Aorta (tissue), 5 donors: ENCODE measurements around the gene PDIA5. TPM values are rescaled to one million over a fixed set of nuclear protein-coding genes. Genes with fewer than 3 reads are reported as not detected.

Experiments used
- ATAC-seq: fragments of 200-7000 bp; cut with Tn5 transposase; one replicate; pipeline ENCODE4 v1.9.1; 2022; ENCODE audit warnings: moderate library complexity; ENCODE audit not compliant: low FRiP score
- DNase-seq, 2 donors: peaks; one replicate each; pipeline ENCODE4 v3.0.0-alpha.2; 2020
- H3K27ac ChIP-seq, 2 donors: one replicate each; pipeline ENCODE4 v1.5.1; 2013; ENCODE audit warnings: low read length in 2 of 2, mild to moderate bottlenecking in 2 of 2, moderate library complexity in 2 of 2, control low read depth in 1 of 2, inconsistent platforms in 1 of 2, low read depth in 1 of 2
- H3K27me3 ChIP-seq, 2 donors: one replicate each; pipeline ENCODE4 v1.6.1; 2013; ENCODE audit warnings: control low read depth in 1 of 2, low read length in 1 of 2, mild to moderate bottlenecking in 1 of 2, moderate library complexity in 1 of 2; ENCODE audit not compliant: insufficient read depth in 2 of 2, control insufficient read depth in 1 of 2
- H3K36me3 ChIP-seq, 2 donors: one replicate each; pipeline ENCODE4 v1.6.1; 2013; ENCODE audit warnings: control low read depth in 1 of 2, low read length in 1 of 2, mild to moderate bottlenecking in 1 of 2; ENCODE audit not compliant: insufficient read depth in 2 of 2, control insufficient read depth in 1 of 2
- H3K4me1 ChIP-seq, 2 donors: one replicate each; pipeline ENCODE4 v1.6.1; 2013; ENCODE audit warnings: low read length in 2 of 2, control low read depth in 1 of 2, mild to moderate bottlenecking in 1 of 2, moderate library complexity in 1 of 2; ENCODE audit not compliant: insufficient read depth in 2 of 2, control insufficient read depth in 1 of 2
- H3K4me3 ChIP-seq, 2 donors: one replicate each; pipeline ENCODE4 v1.5.1; 2013; ENCODE audit warnings: low read length in 2 of 2, control low read depth in 1 of 2, mild to moderate bottlenecking in 1 of 2
- H3K9me3 ChIP-seq: one replicate; pipeline ENCODE4 v1.6.1; 2013; ENCODE audit warnings: mild to moderate bottlenecking, low read length; ENCODE audit not compliant: control insufficient read depth
- WGBS, 2 donors: extraction: QIAGEN DNeasy Blood & Tissue Kit; methylation state at CpG; one replicate each; pipeline ENCODE4 v1.1.7; 2013; 5-methylcytosine and 5-hydroxymethylcytosine counted together
- intact Hi-C, 2 donors: fragments of 100-400 bp; cut with DNase I; formaldehyde crosslinking; loops; one replicate each; pipeline versions ENCODE4 v1.14.2 to v1.15.0; 2022
- long read RNA-seq, 2 donors: library from polyadenylated mRNA; unstranded; transcript quantifications; one replicate each; pipeline ENCODE4 v2.0.0, GENCODE V29; 2020 to 2021
- polyA plus RNA-seq, 2 donors: library from polyadenylated mRNA; stranded (reverse); fragments of 200-250 nt; gene quantifications; one replicate each; pipeline ENCODE4 v1.2.3, GENCODE V29; 2013
- total RNA-seq, 2 donors: library from RNA; stranded (reverse); fragmentation: NEBNext Ultra II Directional; extraction: Animal tissue kit (Norgen Biotek cat#: 25700); gene quantifications; one replicate each; pipeline ENCODE4 v1.2.1, GENCODE V29; 2021
- donor health status: healthy with polysubstance abuse.
- donor health status: Bipolar disorder and iron deficiency.
- donor health status: DM: no; HTN: no; CAD: no.
- donor health status: DM: no; HTN: no; CAD: no.
- donor health status: DM: yes; HTN: yes; CAD: no.

Gene PDIA5
- total RNA-seq = 10 to 100 TPM; 38.4 to 50.4 TPM
- 10 to 100 TPM in 1 of 2 donors, 1 to 10 TPM in 1; 8.6 to 22.3 TPM for polyA plus RNA-seq
- long read RNA-seq, donor 1, transcript PDIA5-201 (17 exons, 1,799 nt) = major isoform, 113 of 140 reads
- long read RNA-seq, donor 1, partial matches to known transcripts = 9 of 140 reads
- long read RNA-seq, donor 1, other reads (novel, unspliced or antisense) = 18 of 140 reads
- long read RNA-seq, donor 2, transcript PDIA5-201 (17 exons, 1,799 nt) = major isoform, 36 of 57 reads
- long read RNA-seq, donor 2, partial matches to known transcripts = 8 of 57 reads
- long read RNA-seq, donor 2, other reads (novel, unspliced or antisense) = 13 of 57 reads

DNA sequence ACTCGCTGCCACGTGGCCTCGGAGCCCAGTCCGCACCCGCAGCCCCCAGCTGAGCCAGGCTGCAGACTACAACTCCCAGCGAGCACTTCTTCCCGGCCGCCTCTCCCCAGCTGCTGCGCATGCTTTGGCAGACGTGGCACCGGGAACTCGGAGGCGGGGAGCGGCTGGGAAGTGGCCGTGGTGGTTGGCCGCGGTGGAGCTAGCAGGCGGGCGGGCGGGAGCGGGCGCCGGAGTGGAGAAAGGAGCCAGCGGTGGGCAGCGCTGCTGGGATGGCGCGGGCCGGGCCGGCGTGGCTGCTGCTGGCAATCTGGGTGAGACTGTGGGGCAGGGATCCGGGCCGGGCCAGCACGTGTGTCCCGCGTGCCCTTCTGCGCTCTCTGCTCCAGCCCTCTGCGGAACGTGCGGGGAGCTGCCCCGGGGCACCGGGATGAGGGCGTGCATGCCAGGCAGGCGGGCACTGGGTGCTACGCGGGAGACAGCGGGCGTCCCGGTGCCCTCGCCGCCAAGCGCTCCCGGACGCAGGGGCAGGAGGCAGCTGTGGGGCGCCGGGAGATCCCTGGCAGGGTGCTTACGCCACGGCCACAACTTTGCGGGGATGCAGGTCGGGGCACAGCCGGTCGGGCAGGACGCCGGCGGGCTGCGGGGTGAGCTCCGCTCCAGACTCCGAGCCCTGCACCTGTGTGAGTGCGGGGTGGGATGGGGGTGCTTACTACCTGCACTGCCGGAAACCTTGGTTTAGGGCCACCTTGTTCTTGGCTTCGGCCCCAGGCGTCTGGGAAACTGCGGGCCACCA, at the start of gene PDIA5:
TSS of gene PDIA5 (plus strand) at position 130 of the 793 bp plus-strand sequence. CDS start at position 270, 140 bp downstream.
- Histone ChIP-seq H3K4me3 (peak within 1 kb of the TSS; percentile 29 to 64), H3K4me1 (no peaks in the 10 kb centered on the region), H3K27ac (peak within 1 kb of the TSS in 1 of 2 donors; percentile 6), H3K36me3 (no peaks in the 10 kb centered on the region), H3K27me3 (no peaks in the 10 kb centered on the region), H3K9me3 (no peaks in the 10 kb centered on the region)
- WGBS, 2 donors = 0% methylated on average over 56 to 72 of the region's 72 CpGs
- DNase-seq (peak; percentile 95 to 97), ATAC-seq (peak; percentile 96)
- intact Hi-C loops = no loop called here

DNA sequence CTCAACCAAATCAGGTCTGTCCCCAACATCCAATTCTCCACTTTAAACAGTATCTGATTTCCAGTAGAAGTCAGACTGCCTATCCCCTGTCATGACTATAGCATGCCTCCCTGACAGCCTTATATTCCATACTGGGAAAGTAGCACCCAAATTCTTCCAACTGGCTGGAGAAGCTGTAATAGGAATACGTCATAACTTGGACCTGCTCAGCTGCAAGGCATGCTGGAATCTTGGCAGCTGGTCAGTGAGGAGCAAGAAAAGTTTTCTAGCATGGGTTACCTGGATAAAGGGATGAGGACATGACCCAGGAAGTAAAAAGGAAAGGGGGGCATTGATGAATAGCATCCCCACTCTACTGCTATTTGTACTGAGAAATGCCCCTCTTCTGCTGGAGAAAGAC, 48.1 kb upstream of the PDIA5 start:
- no peaks in the 10 kb centered on the region for H3K9me3 ChIP-seq
- WGBS, 2 donors = 9 to 12% methylated on average over 1 of the region's 1 CpG

DNA sequence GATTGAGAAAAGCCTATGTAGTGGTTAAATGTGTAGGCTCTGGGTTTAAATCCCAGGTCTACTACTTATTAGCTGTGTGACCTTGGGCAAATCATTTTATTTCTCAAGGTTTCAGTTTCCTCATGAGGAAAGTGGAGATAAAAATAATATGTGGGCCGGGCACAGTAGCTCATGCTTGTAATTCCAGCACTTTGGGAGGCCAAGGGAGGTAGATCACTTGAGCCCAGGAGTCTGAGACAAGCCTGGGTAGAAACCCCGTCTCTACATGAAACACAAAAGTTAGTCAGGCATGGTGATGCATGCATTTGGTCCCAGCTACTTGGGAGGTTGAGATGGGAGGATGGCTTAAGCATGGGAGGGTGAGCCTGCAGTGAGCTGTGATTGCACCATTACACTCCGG, 47.7 kb upstream of the PDIA5 start:
- intact Hi-C loops = no loop called here
- Histone ChIP-seq H3K9me3 (no peaks in the 10 kb centered on the region), H3K27ac (no peak overlapping the region), H3K27me3 (peaks cover 0 to 2% of the 10 kb centered on the region in 2 donors), H3K36me3 (no peaks in the 10 kb centered on the region), H3K4me3 (no peak overlapping the region), H3K4me1 (no peaks in the 10 kb centered on the region)
- no peak for DNase-seq
- ATAC-seq = no peak
- WGBS, 2 donors = 73 to 75% methylated on average over 3 of the region's 3 CpGs

More for the DNA sequence above, 48.1 kb upstream of the PDIA5 start:
- DNase-seq = no peak
- no peak for ATAC-seq
- Histone ChIP-seq H3K4me1 (no peaks in the 10 kb centered on the region), H3K27me3 (peaks cover 0 to 2% of the 10 kb centered on the region in 2 donors), H3K4me3 (no peak overlapping the region), H3K36me3 (no peaks in the 10 kb centered on the region), H3K27ac (no peak overlapping the region)
- intact Hi-C loops = no loop called here

DNA sequence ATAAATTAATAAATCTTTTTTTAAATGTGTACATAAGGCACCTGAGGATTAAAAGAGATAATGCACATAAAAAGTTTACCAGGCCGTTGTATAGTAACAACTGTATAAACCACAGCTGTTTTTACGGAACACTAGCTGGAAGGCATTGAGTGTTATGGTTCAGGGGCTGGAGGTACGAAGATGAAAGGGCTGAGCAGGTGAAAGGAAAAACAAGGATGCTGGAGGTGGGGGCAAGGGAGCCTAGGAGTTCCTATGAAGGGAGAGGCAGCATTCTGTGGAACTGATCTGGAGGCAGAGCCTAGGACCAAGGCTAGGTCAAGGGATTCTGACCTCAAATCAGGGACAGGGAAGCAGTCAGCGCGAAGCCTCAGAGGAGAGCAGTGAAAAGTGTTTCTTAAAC, 47.2 kb upstream of the PDIA5 start:
- WGBS, 2 donors = 96% methylated on average over 5 of the region's 5 CpGs
- intact Hi-C loops = no loop called here
- H3K27ac ChIP-seq = no peak overlapping the region

DNA sequence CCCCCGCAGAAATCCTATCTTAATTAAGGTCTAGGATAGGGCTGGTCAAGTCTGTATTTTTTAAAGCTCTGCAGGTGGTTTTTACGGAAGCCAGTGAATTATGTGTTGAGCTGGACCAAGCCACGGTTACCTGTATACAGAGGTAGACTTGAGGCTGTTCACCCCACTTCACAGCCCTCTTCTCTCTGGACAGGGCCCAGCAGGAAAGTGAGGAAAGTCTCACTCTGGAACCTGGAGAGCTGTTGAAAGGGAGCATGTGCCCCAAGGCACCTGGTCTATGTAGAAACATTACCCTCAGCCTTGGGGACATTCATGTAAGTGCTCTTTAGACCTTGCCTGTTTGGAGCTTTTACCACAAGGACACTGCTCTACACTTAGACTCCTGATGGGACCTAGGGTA, 46.1 kb upstream of the PDIA5 start:
- Histone ChIP-seq H3K27ac (no peak overlapping the region), H3K9me3 (no peaks in the 10 kb centered on the region), H3K4me3 (no peak overlapping the region), H3K4me1 (no peaks in the 10 kb centered on the region), H3K27me3 (peaks cover 0 to 2% of the 10 kb centered on the region in 2 donors), H3K36me3 (no peaks in the 10 kb centered on the region)
- 81 to 93% methylated on average over 3 of the region's 3 CpGs for WGBS, 2 donors
- no peak for ATAC-seq
- DNase-seq = no peak
- intact Hi-C loops = no loop called here

More for the DNA sequence above, 47.2 kb upstream of the PDIA5 start:
- ATAC-seq = no peak
- H3K4me1 ChIP-seq = no peaks in the 10 kb centered on the region
- H3K27me3 ChIP-seq = peaks cover 0 to 2% of the 10 kb centered on the region in 2 donors
- DNase-seq = no peak
- H3K36me3 ChIP-seq = no peaks in the 10 kb centered on the region
- H3K9me3 ChIP-seq = no peaks in the 10 kb centered on the region
- no peak overlapping the region for H3K4me3 ChIP-seq

DNA sequence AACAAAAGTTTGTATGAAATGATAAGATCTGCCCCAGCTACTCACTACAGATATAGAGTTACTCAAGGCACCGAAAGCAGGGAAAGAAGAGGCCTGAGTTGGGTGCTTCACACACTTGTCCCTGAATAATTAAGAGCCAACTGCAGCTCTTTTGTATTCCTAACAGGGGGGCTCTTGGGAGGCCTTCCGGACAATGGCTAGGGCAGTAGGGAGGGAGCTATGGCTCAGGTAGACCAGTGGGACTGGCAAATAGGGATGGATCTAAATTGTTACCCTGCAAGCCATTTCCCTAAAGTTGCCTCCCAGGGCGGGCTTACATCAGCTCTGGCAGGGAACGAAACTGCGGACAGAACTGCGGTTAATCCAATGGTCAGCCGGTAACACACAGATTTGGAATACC, 45.4 kb upstream of the PDIA5 start:
- Histone ChIP-seq H3K27me3 (peaks cover 0 to 2% of the 10 kb centered on the region in 2 donors), H3K4me1 (no peaks in the 10 kb centered on the region), H3K4me3 (no peak overlapping the region), H3K27ac (no peak overlapping the region), H3K9me3 (no peaks in the 10 kb centered on the region), H3K36me3 (no peaks in the 10 kb centered on the region)
- ATAC-seq (no peak), DNase-seq (no peak)
- intact Hi-C loops = no loop called here
- 89 to 90% methylated on average over 7 of the region's 7 CpGs for WGBS, 2 donors

DNA sequence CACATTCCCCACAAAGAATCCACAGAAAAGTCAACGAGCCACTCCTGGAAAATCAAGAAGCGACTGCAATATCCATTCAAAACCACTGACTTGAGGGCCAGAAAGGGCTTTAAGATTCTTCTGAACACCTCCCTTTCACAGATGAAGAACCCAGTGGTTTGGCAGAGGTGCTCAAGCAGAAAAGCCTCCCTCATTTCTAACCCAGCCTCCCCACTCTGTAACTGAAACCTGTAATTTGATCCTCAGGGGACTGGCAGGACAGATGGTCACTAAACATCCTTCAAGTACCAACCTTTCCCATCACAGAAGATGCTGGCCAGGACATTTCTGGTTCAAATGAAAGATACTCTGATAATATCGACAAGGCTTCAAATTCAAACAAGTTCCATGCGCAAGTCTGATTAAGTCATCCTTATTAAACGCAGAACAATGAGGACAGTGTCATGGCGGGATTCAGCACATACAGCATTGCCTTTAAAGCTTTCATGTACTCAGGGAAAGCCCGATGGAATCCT, 44.8 kb upstream of the PDIA5 start:
- intact Hi-C loops = no loop called here
- Histone ChIP-seq H3K4me3 (no peak overlapping the region), H3K36me3 (no peaks in the 10 kb centered on the region), H3K27me3 (peaks cover 0 to 2% of the 10 kb centered on the region in 2 donors), H3K4me1 (no peaks in the 10 kb centered on the region), H3K9me3 (no peaks in the 10 kb centered on the region), H3K27ac (no peak overlapping the region)
- WGBS, 2 donors = 78 to 82% methylated on average over 7 of the region's 7 CpGs
- ATAC-seq = no peak
- DNase-seq = no peak

DNA sequence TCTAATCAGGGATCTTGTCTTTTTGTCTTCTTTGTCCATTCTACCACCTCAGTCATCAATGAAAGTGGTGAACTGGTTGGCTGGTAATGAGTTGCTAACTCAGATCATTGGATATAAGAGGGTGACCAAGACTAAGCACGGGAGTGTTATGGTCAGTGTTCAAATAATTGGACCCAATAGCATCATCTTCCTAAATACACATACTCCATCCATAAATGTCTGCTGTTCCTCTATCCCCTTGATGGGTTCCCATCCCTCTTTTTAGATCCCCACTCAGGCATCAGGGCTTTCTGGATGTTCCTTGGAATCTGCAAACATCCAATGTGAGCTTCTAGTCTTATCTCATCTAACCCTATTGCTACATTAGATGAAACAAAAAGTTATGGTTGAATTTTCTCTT, 42.8 kb upstream of the PDIA5 start:
- Histone ChIP-seq H3K27ac (no peak overlapping the region), H3K9me3 (no peaks in the 10 kb centered on the region), H3K4me1 (no peaks in the 10 kb centered on the region), H3K27me3 (peaks cover 0 to 2% of the 10 kb centered on the region in 2 donors), H3K4me3 (no peak overlapping the region), H3K36me3 (no peaks in the 10 kb centered on the region)
- intact Hi-C loops = no loop called here
- WGBS, 2 donors = 93 to 95% methylated on average over 1 of the region's 1 CpG
- DNase-seq (no peak), ATAC-seq (no peak)
